HCEC 1CT (cell line): Measurements from ENCODE around the gene MEF2C.
"Not testable (repeated sequence)": the region's sequence is repeated elsewhere in the genome, so short reads cannot be mapped to it uniquely, and the experiment has no call there.

ENCODE experiments used
- DNase-seq: peaks from one replicate; pipeline ENCODE4 v3.0.0-alpha.2; 2017

MEF2C gene

DNA sequence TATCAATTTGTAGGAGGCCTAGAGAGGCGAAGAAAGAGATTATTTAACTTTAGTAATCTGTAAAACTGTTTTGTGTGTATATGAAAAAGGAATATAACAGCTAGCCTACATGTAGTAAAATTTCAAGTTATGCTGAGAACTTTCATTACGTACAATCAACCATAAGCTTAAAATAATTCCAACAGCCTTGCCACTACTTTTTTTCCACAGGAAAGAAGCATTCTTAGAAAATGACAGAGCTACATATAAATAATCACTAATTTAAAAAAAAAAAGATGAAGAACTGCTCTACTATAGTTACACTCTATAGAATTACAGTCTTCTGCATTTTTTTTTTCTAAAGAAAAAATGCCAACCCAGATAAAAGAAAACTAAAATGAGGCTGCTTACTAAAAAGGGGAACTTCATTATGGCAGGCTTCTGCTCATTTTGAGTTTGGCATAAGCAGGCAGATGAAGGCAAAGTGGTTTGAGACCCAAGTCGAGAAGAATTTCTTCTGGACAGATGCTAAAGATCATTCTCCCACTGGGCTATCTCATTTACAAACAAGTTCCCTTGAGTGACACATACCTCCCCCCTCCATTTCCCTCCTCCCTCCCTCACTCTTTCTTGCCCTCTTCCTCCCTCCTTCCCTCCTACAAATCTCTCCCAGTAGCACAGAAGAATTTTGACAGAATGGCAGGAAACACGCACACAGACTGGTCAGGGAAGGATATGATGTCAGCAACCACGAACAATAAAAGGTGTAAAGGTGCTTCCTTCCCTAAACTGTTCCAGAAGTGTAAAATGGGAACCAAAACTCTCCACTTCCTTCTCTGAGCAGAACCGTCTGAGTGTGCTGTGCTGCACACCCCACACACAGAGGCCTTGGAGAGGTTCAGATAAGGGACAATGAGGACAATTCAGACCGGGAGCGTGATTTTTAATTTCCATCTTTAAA, 56.1 kb downstream of the MEF2C start:
- peak; percentile 40 for DNase-seq

DNA sequence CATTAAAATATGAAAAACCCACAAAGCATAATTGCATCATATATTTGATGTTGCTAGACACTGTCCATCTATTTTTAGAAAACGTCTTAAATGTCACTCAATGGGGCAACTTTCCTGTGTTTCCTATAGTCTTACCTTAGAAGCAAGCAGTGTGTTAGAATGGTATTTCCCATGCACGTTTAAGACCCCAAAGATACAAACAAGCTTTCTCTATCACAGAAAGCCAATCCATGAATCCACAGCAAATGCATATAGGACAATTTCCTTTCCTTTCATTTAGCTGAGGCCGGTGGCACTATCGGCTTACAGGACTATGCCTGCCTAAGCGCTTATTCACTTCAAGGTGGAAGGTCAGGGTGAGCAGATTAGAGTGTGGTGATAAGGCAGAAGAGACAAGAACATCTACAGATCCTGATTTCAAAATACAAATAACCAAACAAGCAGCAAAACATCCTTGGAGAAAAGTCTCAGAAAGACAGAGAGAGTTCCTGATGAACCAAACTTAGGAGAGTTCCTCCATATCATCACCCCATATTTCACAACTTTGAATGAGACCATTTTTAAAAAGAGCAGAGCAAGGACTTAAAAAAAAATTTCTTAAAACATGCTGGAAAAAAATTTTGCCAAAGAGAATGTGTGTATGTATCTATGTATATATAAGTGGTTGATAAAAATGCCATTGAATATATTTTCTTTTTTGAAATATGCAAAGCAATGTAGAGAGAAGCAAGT, 57.2 kb downstream of the MEF2C start:
- no peak for DNase-seq

DNA sequence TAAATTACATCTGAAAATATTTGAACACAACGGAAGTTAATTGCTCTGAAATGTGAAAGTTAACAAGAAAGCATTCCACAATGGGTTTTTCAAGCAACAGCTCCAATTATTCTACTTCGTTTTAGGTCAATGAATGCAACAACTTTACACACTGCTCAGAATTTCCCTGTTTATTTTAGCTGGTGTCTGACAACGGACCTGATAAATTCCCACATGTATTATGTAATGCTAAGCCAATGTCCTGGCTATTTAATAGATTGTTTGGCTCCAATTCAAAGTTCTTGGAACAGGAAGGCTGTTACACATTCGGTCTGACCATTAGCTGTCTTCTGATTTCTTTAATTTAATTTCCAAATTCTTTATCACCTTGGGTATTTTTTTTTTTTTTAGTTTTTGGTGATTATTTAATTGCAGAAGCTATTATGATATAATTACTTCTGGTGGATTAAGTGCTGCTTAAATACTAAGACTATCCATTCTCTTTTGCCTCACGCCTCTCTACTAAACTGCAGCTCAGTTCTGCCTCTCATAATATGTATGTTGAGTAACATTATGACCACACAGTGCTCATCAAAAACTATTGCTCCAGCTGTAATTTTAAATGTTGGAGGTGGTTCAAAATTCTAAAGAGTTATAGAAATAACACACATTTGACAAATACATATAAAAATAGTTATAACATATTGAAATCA, 57.9 kb downstream of the MEF2C start:
- peak; percentile 63 for DNase-seq

DNA sequence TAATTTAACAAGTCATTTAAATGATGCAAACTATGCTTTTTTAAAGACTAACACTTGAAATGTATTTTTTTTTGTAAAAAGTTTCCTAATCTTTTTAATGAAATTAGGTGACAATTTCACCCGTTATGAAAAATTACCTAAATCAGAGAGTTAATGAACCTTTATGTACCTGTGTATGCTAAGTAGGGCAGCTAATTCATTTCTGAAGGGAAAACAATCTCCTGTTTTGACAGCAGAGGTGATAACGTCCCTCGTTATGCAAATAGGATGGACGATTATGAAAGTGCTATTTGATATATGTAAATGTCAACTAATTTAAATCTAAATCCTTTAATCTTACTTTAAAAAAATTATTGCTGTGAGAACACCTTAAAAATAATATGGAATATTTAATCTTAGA, 58.8 kb downstream of the MEF2C start:
- DNase-seq, result no peak

DNA sequence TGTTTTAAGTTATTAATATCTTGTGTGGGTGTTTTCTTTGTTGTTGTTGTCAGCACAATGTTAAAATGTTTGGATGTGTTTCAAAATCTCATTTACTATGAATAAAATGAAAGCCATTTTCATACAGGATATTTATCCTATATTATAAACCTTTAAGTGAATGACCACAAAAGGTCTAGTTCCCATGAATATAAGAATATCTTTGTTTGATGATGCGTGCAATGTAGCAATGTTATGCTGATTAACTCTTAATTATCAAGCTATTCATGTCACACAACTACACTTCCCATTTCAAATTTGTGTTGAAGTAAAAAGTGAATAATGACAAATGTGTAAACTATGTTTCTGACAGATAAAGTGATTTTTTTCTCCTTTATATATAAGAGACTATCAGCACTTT, 59.8 kb downstream of the MEF2C start:
- no peak for DNase-seq

DNA sequence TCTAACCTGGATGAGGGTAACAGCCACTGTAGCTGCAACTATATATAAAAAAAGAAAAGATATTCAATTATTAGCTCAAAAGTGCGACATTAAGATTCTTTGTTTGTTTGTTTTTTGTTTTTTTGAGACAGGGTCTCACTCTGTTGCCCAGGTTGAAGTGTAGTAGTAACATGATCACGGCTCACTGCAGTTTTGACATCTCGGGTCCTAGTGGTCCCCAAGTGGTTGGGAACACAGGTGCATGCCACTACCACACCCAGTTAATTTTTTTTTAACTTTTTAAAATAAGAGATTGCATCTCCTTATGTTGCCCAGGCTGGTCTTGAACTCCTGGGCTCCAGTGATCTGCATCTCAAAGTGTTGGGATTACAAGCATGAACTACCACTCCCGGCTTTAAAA, 61.8 kb downstream of the MEF2C start:
- no peak for DNase-seq

DNA sequence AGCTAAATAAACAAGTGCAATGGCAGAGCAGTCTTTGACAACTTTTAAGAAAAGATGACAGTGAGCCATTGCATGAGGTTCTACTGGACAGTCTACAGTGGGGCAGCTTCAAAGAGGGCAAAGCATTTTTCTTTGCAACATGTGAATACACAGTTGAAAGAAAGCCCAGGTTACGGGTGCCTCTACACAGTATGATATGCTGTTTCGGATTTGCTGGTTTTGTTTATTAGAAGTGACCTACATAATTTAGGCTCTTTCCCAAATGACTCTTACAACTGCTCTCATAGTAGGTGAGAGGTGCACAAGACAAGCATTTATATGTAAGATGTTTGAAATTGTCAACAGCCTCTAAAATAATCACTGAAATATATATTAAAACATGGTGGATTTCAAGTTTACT, 62.4 kb downstream of the MEF2C start:
- DNase-seq, result no peak

DNA sequence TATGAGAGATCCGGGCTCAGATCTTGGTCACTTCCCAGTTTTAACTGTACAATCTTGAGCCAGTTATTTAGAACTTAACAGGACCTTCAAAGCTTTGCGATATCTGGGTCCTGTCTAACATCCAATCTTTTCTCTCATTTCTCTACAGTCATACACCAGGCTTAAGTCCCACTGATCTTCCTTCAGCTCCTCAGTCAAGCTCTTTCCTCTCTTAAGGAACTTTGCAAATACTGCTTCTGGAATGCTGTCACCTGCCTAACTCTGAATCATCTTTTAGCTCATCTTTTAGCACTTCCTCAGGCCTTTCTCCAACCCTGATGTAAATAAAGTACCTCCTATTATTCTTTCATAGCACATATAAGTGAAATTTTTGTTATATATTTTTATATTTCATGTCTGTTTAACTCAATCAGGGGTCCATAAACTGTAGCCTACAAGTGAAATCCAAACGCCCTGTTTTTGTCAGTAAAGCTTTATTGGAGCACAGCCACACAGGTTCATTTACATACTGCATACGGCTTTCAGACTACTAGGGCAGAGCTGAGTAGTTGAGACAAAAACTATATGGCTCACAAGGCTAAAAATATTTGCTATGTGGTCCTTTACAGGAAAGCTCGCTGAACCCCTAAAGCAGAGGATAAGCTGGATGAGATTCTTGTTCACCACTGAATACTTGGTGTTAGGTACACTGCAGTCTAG, 63.5 kb downstream of the MEF2C start:
- DNase-seq, result no peak

DNA sequence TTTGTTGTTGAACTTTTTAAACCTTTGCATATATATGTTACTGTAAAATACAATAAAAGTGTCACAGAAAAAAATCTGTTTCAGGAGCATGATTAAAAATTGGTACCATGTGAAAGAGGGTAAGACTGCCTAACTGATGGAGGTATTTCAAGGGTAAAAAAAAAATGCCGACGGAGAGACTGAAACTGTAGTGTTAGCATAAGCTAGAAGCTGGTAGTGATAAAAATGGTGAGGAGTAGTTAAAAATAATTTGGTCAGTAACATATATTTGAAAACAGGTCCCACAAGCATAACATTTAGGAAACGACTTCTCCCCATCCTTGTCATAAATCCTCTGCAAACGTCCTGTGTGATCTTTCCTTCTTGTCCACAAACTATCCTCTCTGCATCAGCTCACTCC, 64.7 kb downstream of the MEF2C start:
- no peak for DNase-seq

DNA sequence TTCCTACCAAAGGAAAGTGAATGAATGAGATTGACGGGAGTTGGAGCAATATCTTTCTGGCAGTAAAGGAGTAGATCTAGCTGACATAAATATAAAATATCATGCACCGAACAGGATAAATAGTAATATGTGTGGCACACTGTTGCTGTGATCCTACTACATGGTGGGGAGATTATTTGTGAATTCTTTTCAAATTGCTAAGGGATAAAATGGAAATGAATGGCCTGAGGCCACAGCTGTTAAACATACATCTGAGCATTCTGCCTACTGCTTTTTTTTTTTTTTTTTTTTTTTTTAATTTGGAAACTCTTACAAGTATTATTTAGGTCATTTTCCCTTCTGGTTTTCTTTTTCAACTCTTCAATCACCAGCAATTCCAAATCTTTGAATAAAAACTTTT, 66.8 kb downstream of the MEF2C start:
- DNase-seq, result no peak

DNA sequence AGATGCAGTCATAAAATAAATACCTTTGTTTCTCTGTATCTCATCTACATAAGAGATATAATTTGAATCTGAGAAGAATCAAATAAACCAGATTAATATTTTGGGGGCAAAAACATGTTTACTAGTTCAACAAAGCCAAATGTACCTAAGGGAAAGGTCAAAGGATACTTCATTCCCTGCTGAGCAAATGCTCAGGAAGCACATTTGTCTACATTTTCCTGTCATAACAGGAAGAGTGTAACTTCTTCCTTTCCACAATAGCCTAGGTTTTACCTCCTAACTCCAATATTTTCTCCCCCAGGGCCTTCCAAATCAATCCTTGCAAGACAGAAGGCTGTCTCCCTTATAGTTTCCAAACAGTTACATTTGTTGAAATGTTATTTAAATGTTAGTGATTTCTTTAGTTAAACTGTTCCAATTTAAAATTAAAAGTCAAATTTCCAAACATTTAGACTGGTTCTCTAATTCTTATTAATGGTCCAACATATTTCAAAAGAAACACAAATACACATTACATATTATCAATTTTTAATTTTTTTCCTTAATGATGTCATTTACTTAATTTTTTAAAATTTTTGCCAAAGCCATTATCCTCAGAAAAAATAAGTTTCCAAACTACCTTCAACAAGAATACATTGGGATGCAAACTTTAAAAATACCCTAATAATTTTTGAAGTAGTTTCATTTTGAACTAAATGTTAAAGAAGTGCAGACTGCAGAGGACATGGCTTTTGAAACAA, 67.8 kb downstream of the MEF2C start:
- DNase-seq, result no peak

DNA sequence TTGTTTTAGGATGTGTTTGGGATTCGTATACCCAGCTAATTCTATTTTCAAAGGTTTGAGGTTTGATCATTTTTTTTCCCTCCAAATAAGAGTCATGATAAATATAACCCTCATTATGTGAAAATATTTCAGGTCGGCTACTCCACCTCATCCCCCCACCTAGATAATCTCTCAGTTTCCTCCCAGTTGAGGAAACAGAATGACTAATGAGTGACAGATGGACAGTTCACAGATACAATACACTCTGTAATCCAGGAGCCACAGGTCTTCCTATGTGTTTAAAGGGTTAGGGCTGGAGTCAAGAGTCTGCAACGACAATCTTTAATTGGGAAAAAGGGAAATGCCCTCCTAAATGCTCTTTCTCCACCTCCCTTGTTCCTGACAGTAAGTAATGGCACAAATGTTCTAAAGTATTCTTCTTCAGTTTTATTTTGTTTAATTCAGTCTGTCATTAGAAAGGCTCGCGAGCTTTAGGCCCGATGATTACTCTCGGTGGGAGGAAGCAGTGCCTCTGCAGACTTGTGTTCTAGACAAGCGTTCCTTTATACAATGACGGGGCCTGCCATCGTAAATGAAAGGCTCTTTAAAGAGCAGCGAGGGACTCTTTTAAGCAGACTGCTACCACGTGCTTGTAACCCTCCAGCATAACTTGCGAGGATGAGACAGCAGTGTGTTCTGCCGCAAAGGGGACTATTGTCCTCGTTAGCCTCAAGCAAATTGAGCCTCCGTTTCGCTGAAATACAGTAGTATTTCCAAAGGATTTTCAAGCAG, 69.0 kb downstream of the MEF2C start:
- no peak for DNase-seq

DNA sequence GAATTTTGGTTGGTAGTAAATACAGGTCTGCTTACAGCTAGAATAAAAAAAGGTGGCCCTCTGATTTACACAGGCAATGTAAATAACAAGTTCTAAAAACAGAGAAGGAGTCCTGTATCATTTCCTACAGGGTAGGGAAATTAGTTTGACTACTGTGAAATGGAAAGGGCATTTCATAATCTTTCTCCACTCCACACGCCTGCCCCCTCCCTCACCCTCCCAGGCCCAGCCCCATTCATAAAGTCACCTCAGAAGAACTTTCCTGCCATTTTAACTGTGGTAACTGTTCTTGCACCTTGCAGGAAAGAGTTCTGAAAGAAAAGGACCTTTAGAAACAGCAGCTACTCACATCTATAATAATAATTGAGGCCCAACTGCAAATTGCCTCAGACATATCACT, 69.7 kb downstream of the MEF2C start:
- no peak for DNase-seq

DNA sequence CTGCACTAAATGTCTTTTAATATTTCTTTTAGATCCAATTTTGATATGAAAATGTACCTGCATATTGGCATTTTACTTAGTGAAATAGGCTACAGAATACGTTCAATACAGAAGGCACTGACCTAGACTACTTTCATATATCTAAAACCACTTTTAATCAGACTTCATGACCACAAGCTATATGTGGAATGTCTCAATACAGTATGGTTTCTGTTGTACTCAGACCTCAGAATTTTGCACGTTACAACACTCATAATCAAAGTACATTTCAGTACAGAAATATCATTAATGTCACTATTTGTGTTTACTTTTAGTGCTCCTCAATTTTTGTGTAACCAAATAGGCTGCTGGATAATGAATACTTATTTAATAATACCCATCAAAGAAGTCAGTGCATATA, 74.8 kb downstream of the MEF2C start:
- no peak for DNase-seq

DNA sequence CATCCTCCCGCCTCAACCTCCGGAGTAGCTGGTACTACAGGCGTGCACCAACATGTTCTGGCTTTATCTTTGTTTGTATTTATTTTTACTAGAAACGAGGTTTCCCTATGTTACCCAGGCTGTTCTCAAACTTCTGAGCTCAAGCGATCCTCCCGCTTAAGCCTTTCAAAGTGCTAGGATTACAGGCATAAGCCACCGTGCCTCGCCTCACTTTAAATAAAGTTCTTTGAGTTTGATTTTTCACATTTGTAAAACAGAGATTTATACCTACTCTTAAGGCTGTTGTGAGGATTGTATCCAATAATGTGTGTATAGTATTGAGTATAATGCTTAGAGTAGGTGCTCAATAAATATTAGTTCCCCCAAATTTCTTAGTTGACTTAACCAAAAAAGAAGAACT, 75.7 kb downstream of the MEF2C start:
- no peak for DNase-seq

DNA sequence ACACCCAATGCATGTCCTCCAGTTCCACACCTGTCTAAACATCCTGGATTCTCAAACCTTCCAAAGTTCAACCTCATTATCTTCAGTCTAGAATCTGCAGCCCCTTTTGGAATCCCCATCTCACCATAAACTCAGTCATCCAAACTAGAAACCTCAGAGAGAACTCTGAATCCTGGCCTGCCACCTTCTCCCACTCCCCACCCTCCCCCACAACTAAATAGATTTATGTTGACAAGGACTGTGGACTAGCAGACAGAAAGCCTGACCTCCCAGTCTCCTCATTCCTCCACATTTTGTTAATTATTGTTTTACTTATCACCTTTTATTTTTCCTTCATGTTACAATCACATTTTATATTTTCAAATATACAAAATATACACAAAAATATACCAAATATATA, 76.6 kb downstream of the MEF2C start:
- DNase-seq, result no peak

DNA sequence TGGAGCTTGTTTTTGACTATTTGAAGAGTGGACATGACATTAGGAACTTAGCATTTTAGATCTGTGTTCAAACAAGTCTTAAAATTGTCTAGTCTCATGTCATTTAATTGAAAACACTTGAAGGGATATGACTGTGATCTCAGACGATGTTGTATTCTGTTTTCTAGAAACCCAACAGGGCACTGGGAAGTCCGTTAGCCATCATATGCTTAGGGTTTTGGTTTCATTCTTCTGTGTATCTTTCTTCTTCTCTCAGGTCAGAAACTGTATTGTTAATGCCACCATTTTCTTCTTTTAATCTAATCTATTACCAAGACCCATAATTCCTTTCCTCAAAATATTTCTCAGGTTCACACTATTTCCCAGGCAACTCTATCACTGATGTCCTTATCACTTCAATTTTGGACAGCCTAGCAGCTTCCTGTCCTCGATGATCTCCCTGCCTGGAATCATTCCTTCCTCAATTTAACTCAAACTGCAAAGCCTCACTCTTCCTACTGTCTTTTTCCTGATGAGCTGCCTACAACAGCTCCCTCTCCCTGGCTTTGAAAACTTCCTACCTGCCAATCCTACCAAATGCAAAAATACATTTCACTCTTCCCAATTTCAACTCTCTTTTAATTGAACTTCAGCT, 77.7 kb downstream of the MEF2C start:
- DNase-seq, result no peak

DNA sequence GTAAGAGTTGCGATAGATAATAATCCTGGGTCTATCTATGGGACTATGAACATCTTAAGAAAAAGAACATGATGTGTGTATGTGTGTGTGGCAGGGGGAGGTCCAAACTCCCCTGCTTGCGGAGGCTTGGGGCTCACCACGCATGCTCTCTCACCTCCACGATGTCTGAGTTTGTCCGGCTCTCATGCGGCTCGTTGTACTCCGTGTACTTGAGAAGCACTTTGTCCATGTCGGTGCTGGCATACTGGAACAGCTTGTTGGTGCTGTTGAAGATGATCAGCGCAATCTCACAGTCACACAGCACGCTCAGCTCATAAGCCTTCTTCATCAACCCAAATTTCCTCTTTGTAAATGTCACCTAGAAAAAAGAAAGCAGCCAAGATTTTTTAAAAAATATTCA, 78.5 kb downstream of the MEF2C start:
- DNase-seq, result no peak

DNA sequence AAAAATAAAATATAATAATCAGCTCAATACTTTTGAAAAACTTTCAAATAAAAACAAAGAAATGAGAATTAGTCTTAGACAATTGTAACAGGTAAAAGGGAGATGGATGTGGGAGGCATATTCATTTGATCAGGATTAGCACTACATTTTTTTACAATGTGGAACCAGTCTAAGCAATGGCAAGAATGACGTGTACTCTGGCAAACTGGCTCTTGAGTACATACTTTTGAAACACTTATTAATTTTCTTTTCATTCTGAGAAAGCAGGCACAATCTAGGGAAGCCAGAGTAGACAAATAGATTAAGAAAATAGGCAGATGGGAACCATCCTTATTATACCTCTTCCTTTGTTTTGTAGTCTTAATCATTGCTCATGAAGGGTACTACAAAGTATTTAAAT, 79.7 kb downstream of the MEF2C start:
- no peak for DNase-seq

DNA sequence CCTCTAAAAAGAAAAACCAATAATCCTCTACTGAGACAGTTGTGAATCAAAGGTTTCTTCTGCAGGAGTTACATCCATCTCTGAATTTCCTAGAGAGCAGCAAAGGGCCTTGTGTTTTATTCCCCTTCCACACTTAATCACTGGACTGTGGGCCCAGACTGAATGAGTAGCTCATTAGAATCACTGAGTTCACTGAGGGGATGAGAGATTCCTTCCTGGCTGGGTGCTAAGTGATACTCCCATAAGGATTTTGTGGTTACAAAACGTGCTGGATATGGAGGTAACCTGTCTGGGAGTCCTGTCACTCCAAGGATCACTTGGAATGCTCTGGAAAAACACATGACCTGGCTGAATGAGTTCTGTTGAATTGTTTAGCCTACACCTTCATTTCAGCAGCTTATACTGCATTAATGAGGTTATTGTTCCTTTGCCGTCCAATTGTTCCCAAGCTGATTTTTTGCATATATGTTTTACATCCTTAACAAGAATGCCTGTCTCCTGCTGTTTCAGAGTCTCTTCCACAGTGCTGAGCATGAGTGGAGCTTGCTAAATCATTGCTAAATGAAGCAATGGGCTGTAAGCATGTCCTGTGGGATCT, 82.9 kb downstream of the MEF2C start:
- DNase-seq, result no peak

DNA sequence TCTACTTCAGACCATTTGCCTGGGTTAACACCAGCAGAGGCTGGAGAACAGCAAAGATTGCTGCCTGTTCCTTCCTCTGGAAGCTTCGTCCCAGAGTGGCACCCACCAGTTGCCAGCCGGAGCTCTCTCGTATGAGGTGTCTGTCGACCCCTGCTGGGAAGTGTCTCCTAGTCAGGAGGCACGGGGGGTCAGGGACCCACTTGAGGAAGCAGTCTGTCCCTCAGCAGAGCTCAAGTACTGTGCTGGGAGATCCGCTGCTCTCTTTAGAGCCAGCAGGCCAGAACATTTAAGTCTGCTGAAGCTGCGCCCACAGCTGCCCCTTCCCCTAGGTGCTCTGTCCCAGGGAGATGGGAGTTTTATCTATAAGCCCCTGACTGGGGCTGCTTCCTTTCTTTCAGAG, 84.1 kb downstream of the MEF2C start:
- not testable (repeated sequence) for DNase-seq
